Thyroid gland (tissue), 4 donors: ENCODE data around the gene PDGFRB. TPM values are rescaled to one million over a fixed set of nuclear protein-coding genes. Genes with fewer than 3 reads are reported as not detected.

Experiments
- DNase-seq, 2 donors: peaks; one replicate each; pipeline ENCODE4 v3.0.0-alpha.2; 2019
- H3K27ac ChIP-seq, 3 donors: fragments of 200-600 bp; sonication (generic); 1 replicate in 2 of 3; 2 replicates in 1 of 3; pipeline ENCODE4 v1.5.1; 2016 to 2019; ENCODE audit warnings: mild to moderate bottlenecking in 1 of 3, moderate library complexity in 1 of 3
- H3K27me3 ChIP-seq: fragments of 200-600 bp; sonication (generic); one replicate; pipeline ENCODE4 v1.5.1; 2019
- H3K36me3 ChIP-seq, 2 donors: fragments of 200-600 bp; sonication (generic); one replicate each; pipeline ENCODE4 v1.5.1; 2016 to 2019
- H3K4me1 ChIP-seq, 2 donors: fragments of 200-600 bp; sonication (generic); one replicate each; pipeline ENCODE4 v1.5.1; 2017 to 2019
- H3K4me3 ChIP-seq, 3 donors: fragments of 200-600 bp; sonication (generic); replicated peaks in 1 of 3; 1 replicate in 2 of 3; 2 replicates in 1 of 3; pipeline ENCODE4 v1.5.1; 2016; ENCODE audit warnings: mild to moderate bottlenecking in 1 of 3
- H3K9me3 ChIP-seq: fragments of 200-600 bp; sonication (generic); one replicate; pipeline ENCODE4 v1.5.1; 2017
- CTCF ChIP-seq, 6 experiments: fragments of 200-600 bp in 3 of 6; fragments of 450-650 bp in 3 of 6; sonication (generic) in 3 of 6; IDR thresholded peaks; one replicate each; pipeline ENCODE4 v1.5.1; 2016 to 2019; ENCODE audit warnings: antibody characterized with exemption in 6 of 6, mild to moderate bottlenecking in 2 of 6, inconsistent platforms in 1 of 6, moderate library complexity in 1 of 6
- POLR2A ChIP-seq, 2 donors: fragments of 450-650 bp; IDR thresholded peaks; one replicate each; pipeline ENCODE4 v1.6.1; 2017; ENCODE audit warnings: antibody characterized with exemption in 2 of 2, mild to moderate bottlenecking in 2 of 2, moderate library complexity in 1 of 2
- WGBS, 2 donors: methylation state at CpG; one replicate each; pipeline ENCODE4 v1.1.5; 2017; 5-methylcytosine and 5-hydroxymethylcytosine counted together
- intact Hi-C: fragments of 100-400 bp; cut with DNase I; formaldehyde crosslinking; loops from one replicate; pipeline ENCODE4 v1.15.1; 2023
- total RNA-seq, 4 donors: library from RNA; depleted of rRNA; stranded (reverse); fragments of >200 nt; gene quantifications; one replicate each; pipeline ENCODE4 v1.2.3, GENCODE V29; 2016

Gene PDGFRB
- total RNA-seq, 4 donors from 2014 or later = 47.3 to 108 (median 84.8) TPM

GRCh38 chr5:150129454-150129812 lies 26.2 kb downstream of the PDGFRB start:
- WGBS, 2 donors = 81% methylated on average over 4 to 8 of the region's 8 CpGs
- H3K4me3 ChIP-seq = no peak overlapping the region
- H3K4me1 ChIP-seq = peaks cover 0 to 6% of the 10 kb centered on the region in 2 donors
- no peaks in the 10 kb centered on the region for H3K9me3 ChIP-seq
- TF ChIP-seq CTCF (IDR thresholded peaks at IDR 0.05) = no peak
- no peak for TF ChIP-seq POLR2A (IDR thresholded peaks at IDR 0.05)
- no peaks in the 10 kb centered on the region for H3K27me3 ChIP-seq
- no peaks in the 10 kb centered on the region for H3K36me3 ChIP-seq
- no peak overlapping the region for H3K27ac ChIP-seq
- intact Hi-C loops = no loop called here
- DNase-seq = no peak

GRCh38 chr5:150126921-150127265 lies 28.8 kb downstream of the PDGFRB start:
- H3K4me1 ChIP-seq = peaks cover 0 to 6% of the 10 kb centered on the region in 2 donors
- no peak for DNase-seq
- H3K9me3 ChIP-seq = no peaks in the 10 kb centered on the region
- no peak overlapping the region for H3K27ac ChIP-seq
- WGBS, 2 donors = 70 to 80% methylated on average over 5 to 6 of the region's 6 CpGs
- H3K36me3 ChIP-seq = no peaks in the 10 kb centered on the region
- H3K27me3 ChIP-seq = no peaks in the 10 kb centered on the region
- intact Hi-C loops = no loop called here
- no peak overlapping the region for H3K4me3 ChIP-seq
- TF ChIP-seq CTCF (IDR thresholded peaks at IDR 0.05) (no peak), POLR2A (IDR thresholded peaks at IDR 0.05) (no peak)

- whole genome bisulfite sequencing, 2 donors = 77 to 90% methylated on average over 10 of the region's 10 CpGs
- Histone ChIP-seq H3K27ac (no peak overlapping the region), H3K4me1 (peaks cover 0 to 6% of the 10 kb centered on the region in 2 donors), H3K27me3 (no peaks in the 10 kb centered on the region), H3K9me3 (no peaks in the 10 kb centered on the region), H3K4me3 (no peak overlapping the region), H3K36me3 (no peaks in the 10 kb centered on the region)
- no peak for DNase-seq
- intact Hi-C loops = no loop called here
- TF ChIP-seq POLR2A (IDR thresholded peaks at IDR 0.05) (no peak), CTCF (IDR thresholded peaks at IDR 0.05) (no peak)
Observed at GRCh38 chr5:150126199-150126920, 29.3 kb downstream of the PDGFRB start.

- no peak for DNase-seq
- intact Hi-C loops = no loop called here
- Histone ChIP-seq H3K27ac (no peak overlapping the region), H3K4me3 (no peak overlapping the region), H3K36me3 (no peaks in the 10 kb centered on the region), H3K27me3 (no peaks in the 10 kb centered on the region), H3K4me1 (peaks cover 0 to 6% of the 10 kb centered on the region in 2 donors), H3K9me3 (no peaks in the 10 kb centered on the region)
- WGBS, 2 donors = 95% methylated on average over 10 of the region's 10 CpGs; no CpG with 5 or more reads in 1 of the 2 donors
- TF ChIP-seq CTCF (IDR thresholded peaks at IDR 0.05) (no peak), POLR2A (IDR thresholded peaks at IDR 0.05) (no peak)
Observed at GRCh38 chr5:150125334-150125733, 30.3 kb downstream of the PDGFRB start.

- H3K36me3 ChIP-seq = no peaks in the 10 kb centered on the region
- no peaks in the 10 kb centered on the region for H3K4me1 ChIP-seq
- TF ChIP-seq CTCF (IDR thresholded peaks at IDR 0.05) = no peak
- no peak for TF ChIP-seq POLR2A (IDR thresholded peaks at IDR 0.05)
- DNase-seq = no peak
- 74 to 88% methylated on average over 4 to 6 of the region's 8 CpGs for WGBS, 2 donors
- intact Hi-C loops = no loop called here
- no peak overlapping the region for H3K4me3 ChIP-seq
- H3K27me3 ChIP-seq = no peaks in the 10 kb centered on the region
- no peaks in the 10 kb centered on the region for H3K9me3 ChIP-seq
- H3K27ac ChIP-seq = no peak overlapping the region
Observed at GRCh38 chr5:150124596-150124995, 31.0 kb downstream of the PDGFRB start.
